Spleen (tissue), 3 donors: ENCODE results near the gene PDE3A.

Experiments used
- POLR2A ChIP-seq, 3 donors: fragments of 450-650 bp; IDR thresholded peaks; one replicate each; pipeline ENCODE4 v1.5.1; 2017; ENCODE audit warnings: antibody characterized with exemption in 3 of 3, mild to moderate bottlenecking in 1 of 3
- POLR2AphosphoS5 ChIP-seq, 3 donors: sonication (generic); formaldehyde crosslinking; IDR thresholded peaks; one replicate each; pipeline ENCODE4 v1.5.1; 2017; ENCODE audit warnings: antibody characterized with exemption in 3 of 3

- TF ChIP-seq POLR2A (IDR thresholded peaks at IDR 0.05) (no peak), POLR2AphosphoS5 (IDR thresholded peaks at IDR 0.05) (no peak)
Observed at GRCh38 chr12:20409607-20410377, 41.5 kb downstream of the PDE3A start.
